SK-N-SH (cell line): ENCODE data around the gene ZNF407. TPM values are rescaled to one million over a fixed set of nuclear protein-coding genes. Genes with fewer than 3 reads are reported as not detected.

ENCODE experiments used
- CTCF ChIA-PET: fragments of 300-600, 350-600 bp; formaldehyde crosslinking; extraction: SDS; loops from one replicate; lab custom pipeline; 2021; lab: Yijun Ruan, JAX
- POLR2A ChIA-PET: fragments of 350-600 bp; sonication (Branson Sonifier 250); formaldehyde crosslinking; extraction: SDS; loops from one replicate; lab custom pipeline; 2020; ENCODE audit warnings: antibody characterized with exemption, inconsistent platforms; lab: Yijun Ruan, JAX
- DNase-seq: peaks from one replicate; pipeline ENCODE4 v3.0.0; 2012
- H2AFZ ChIP-seq: fragments of 200-600 bp; sonication (generic); 2 replicates; pipeline ENCODE4 v1.8.1; 2016; ENCODE audit warnings: antibody characterized with exemption, mild to moderate bottlenecking, low read depth
- H3F3A ChIP-seq: fragments of 200-600 bp; sonication (generic); replicated peaks from 2 replicates; pipeline ENCODE3; 2016; ENCODE audit warnings: antibody characterized with exemption, mild to moderate bottlenecking; ENCODE audit not compliant: insufficient read depth
- H3K27ac ChIP-seq, 2 experiments: fragments of 200-500 bp in 1 of 2; fragments of 200-600 bp in 1 of 2; sonication (Bioruptor generic) in 1 of 2; sonication (generic), shearing (Covaris generic) in 1 of 2; 2 replicates each; pipeline versions ENCODE4 v1.5.1 to v1.6.1; 2014 to 2016; ENCODE audit warnings: low read depth in 2 of 2, inconsistent platforms in 1 of 2, low read length in 1 of 2, mild to moderate bottlenecking in 1 of 2, mixed read lengths in 1 of 2
- H3K27me3 ChIP-seq: fragments of 200-600 bp; sonication (generic), shearing (Covaris generic); 2 replicates; pipeline ENCODE4 v1.6.1; 2016; ENCODE audit warnings: mixed run types; ENCODE audit not compliant: insufficient read depth
- H3K36me3 ChIP-seq, 2 experiments: fragments of 200-500 bp in 1 of 2; fragments of 200-600 bp in 1 of 2; sonication (Bioruptor generic) in 1 of 2; sonication (generic) in 1 of 2; replicated peaks in 1 of 2; 2 replicates each; pipeline versions ENCODE3 to v1.5.1; 2014 to 2016; ENCODE audit warnings: low read length in 1 of 2, mild to moderate bottlenecking in 1 of 2; ENCODE audit not compliant: insufficient read depth in 2 of 2, control insufficient read depth in 1 of 2
- H3K4me1 ChIP-seq, 2 experiments: fragments of 200-500 bp in 1 of 2; fragments of 200-600 bp in 1 of 2; sonication (Bioruptor generic) in 1 of 2; sonication (generic), shearing (Covaris generic) in 1 of 2; 2 replicates each; pipeline versions ENCODE4 v1.5.1 to v1.6.1; 2014 to 2016; ENCODE audit warnings: low read depth in 1 of 2, low read length in 1 of 2, mixed run types in 1 of 2; ENCODE audit not compliant: insufficient read depth in 2 of 2, control insufficient read depth in 1 of 2
- H3K4me2 ChIP-seq: fragments of 200-600 bp; sonication (generic), shearing (Covaris generic); 2 replicates; pipeline ENCODE4 v1.6.1; 2017; ENCODE audit warnings: mixed run types
- H3K4me3 ChIP-seq, 2 experiments: fragments of 200-500 bp in 1 of 2; fragments of 200-600 bp in 1 of 2; sonication (Bioruptor generic) in 1 of 2; sonication (generic), shearing (Covaris generic) in 1 of 2; 2 replicates each; pipeline versions ENCODE4 v1.5.1 to v1.8.1; 2014 to 2016; ENCODE audit warnings: low read depth in 2 of 2, inconsistent platforms in 1 of 2, low read length in 1 of 2, mild to moderate bottlenecking in 1 of 2, mixed read lengths in 1 of 2, moderate library complexity in 1 of 2
- H3K79me2 ChIP-seq: fragments of 200-600 bp; sonication (generic); 2 replicates; pipeline ENCODE4 v1.8.1; 2017; ENCODE audit warnings: mild to moderate bottlenecking; ENCODE audit not compliant: insufficient read depth
- H3K9ac ChIP-seq: fragments of 200-600 bp; sonication (generic); 2 replicates; pipeline ENCODE4 v1.6.1; 2017; ENCODE audit warnings: mixed run types
- H3K9me2 ChIP-seq: fragments of 200-600 bp; sonication (generic); 2 replicates; pipeline ENCODE4 v1.6.1; 2017; ENCODE audit warnings: mixed run types
- H3K9me3 ChIP-seq: fragments of 200-600 bp; sonication (generic); 2 replicates; pipeline ENCODE4 v1.6.1; 2017; ENCODE audit warnings: mixed run types, mild to moderate bottlenecking, moderate library complexity
- H4K20me1 ChIP-seq: fragments of 200-600 bp; sonication (generic); 2 replicates; pipeline ENCODE4 v1.6.1; 2017; ENCODE audit warnings: mild to moderate bottlenecking, mixed run types; ENCODE audit not compliant: insufficient read depth
- ELF1 ChIP-seq: IDR thresholded peaks from 2 replicates; pipeline ENCODE4 v1.4.0; 2012
- FOSL2 ChIP-seq: IDR thresholded peaks from 2 replicates; pipeline ENCODE4 v1.4.0; 2012; ENCODE audit warnings: low read depth, mild to moderate bottlenecking, moderate library complexity, borderline replicate concordance
- GABPA ChIP-seq: IDR thresholded peaks from 2 replicates; pipeline ENCODE4 v1.4.0; 2012; ENCODE audit warnings: low read depth, mild to moderate bottlenecking
- JUND ChIP-seq: IDR thresholded peaks from 2 replicates; pipeline ENCODE4 v1.4.0; 2012
- TAF1 ChIP-seq: IDR thresholded peaks from 2 replicates; pipeline ENCODE4 v1.6.1; 2012; ENCODE audit warnings: low read depth, mild to moderate bottlenecking, low read length, moderate library complexity, borderline replicate concordance
- WGBS: methylation state at CpG from one replicate; pipeline ENCODE4 v1.1.6; 2017; ENCODE audit warnings: low lambda C conversion rate; 5-methylcytosine and 5-hydroxymethylcytosine counted together
- polyA plus RNA-seq, 3 experiments: library from polyadenylated mRNA; depleted of rRNA; stranded (reverse); fragments of >200 nt; gene quantifications; 2 replicates each; pipeline ENCODE4 v1.2.3, GENCODE V29; 2012
- TF ChIP-seq, protein P1 (sequence below): IDR thresholded peaks from 2 replicates; pipeline ENCODE4 v1.4.0; 2012; ENCODE audit warnings: low read depth, borderline replicate concordance
- TF ChIP-seq, protein P2 (sequence below): IDR thresholded peaks from 2 replicates; pipeline ENCODE4 v1.4.0; 2012; ENCODE audit warnings: low read depth

ZNF407 gene, protein sequence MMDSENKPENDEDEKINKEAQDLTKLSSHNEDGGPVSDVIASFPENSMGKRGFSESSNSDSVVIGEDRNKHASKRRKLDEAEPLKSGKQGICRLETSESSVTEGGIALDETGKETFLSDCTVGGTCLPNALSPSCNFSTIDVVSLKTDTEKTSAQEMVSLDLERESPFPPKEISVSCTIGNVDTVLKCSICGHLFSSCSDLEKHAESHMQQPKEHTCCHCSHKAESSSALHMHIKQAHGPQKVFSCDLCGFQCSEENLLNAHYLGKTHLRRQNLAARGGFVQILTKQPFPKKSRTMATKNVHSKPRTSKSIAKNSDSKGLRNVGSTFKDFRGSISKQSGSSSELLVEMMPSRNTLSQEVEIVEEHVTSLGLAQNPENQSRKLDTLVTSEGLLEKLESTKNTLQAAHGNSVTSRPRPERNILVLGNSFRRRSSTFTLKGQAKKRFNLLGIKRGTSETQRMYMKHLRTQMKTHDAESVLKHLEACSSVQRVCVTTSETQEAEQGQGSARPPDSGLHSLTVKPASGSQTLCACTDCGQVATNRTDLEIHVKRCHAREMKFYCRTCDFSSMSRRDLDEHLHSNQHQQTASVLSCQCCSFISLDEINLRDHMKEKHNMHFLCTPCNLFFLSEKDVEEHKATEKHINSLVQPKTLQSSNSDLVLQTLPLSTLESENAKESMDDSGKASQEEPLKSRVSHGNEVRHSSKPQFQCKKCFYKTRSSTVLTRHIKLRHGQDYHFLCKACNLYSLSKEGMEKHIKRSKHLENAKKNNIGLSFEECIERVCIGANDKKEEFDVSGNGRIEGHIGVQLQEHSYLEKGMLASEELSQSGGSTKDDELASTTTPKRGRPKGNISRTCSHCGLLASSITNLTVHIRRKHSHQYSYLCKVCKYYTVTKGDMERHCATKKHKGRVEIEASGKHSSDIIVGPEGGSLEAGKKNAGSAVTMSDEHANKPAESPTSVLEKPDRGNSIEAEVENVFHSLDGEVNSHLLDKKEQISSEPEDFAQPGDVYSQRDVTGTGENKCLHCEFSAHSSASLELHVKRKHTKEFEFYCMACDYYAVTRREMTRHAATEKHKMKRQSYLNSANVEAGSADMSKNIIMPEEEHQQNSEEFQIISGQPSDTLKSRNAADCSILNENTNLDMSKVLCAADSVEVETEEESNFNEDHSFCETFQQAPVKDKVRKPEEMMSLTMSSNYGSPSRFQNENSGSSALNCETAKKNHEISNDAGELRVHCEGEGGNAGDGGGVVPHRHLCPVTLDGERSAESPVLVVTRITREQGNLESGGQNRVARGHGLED (N-terminal part only)
- 2.6 and 2.7 TPM in 2 replicates for polyA plus RNA-seq (2012; rRNA removed)
- polyA plus RNA-seq (2012; cell fraction: cytosol; rRNA removed): 1.9 and 2.1 TPM in 2 replicates
- 4.3 and 5.7 TPM in 2 replicates for polyA plus RNA-seq (2012; cell fraction: nucleus; rRNA removed)

DNA sequence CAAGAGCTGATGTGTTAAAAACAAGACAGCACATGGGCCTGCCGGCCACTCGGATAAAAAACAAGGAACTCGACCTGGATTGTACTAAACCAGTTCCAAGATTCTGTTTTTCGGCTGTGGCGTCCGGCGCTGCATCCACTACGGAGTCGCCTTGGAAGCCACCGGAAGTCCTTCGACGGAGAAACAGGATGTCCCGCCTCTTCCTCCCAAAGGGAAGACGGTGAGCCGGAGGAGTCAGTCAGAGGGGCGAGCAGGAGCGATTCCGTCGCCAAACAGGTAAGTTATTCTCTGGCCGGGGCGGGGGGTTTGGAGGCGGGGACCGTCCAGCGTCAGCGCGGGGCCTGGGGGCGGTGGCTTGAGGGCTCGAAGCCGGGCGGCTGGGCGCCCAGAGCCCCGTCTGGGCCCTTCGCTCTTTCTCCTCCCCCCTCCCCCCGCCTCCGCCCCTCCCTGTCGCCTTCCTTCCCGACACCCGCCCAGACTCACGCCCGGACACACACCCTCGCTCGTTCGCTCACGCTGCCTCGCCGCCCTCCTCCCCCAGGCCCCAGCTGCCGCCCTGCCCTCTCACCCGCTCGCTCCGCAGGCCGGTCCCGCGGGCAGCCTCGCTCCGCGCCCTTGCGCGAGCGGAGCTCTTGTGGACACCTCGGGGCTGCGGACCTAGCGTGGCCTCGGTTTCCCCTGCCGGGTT is at the start of gene ZNF407:
Gene ZNF407, plus strand, starts transcription at position 209 of the 688 bp plus-strand sequence. CDS start 33,150 bp downstream, outside the sequence.
- ChIA-PET POLR2A (interaction anchor here (1.0 kb wide), 1 partner anchor 527 kb away, joined by 3 read pairs; no protein-coding TSS in a partner anchor), CTCF (interaction anchor here (0.6 to 1.2 kb wide), 4 partner anchors 21 to 606 kb away, joined by 3 to 4 read pairs (median 3); no protein-coding TSS in a partner anchor)
- H3K27me3 ChIP-seq: no peaks in the 10 kb centered on the region
- H4K20me1 ChIP-seq: no peaks in the 10 kb centered on the region
- peaks cover 71% of the 10 kb centered on the region for H3K79me2 ChIP-seq
- H3K4me3 ChIP-seq: peak within 1 kb of the TSS; percentile 83 to 89
- no peaks in the 10 kb centered on the region for H3K9me3 ChIP-seq
- TF ChIP-seq, protein P1, sequence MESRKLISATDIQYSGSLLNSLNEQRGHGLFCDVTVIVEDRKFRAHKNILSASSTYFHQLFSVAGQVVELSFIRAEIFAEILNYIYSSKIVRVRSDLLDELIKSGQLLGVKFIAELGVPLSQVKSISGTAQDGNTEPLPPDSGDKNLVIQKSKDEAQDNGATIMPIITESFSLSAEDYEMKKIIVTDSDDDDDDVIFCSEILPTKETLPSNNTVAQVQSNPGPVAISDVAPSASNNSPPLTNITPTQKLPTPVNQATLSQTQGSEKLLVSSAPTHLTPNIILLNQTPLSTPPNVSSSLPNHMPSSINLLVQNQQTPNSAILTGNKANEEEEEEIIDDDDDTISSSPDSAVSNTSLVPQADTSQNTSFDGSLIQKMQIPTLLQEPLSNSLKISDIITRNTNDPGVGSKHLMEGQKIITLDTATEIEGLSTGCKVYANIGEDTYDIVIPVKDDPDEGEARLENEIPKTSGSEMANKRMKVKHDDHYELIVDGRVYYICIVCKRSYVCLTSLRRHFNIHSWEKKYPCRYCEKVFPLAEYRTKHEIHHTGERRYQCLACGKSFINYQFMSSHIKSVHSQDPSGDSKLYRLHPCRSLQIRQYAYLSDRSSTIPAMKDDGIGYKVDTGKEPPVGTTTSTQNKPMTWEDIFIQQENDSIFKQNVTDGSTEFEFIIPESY: peak; percentile 79; the same call in 1 of the 2 replicates
- peak; percentile 80 for TF ChIP-seq ELF1
- peak; percentile 67 for TF ChIP-seq TAF1
- TF ChIP-seq FOSL2: no peak
- TF ChIP-seq GABPA: peak; percentile 94
- TF ChIP-seq, protein P2, sequence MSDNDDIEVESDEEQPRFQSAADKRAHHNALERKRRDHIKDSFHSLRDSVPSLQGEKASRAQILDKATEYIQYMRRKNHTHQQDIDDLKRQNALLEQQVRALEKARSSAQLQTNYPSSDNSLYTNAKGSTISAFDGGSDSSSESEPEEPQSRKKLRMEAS: peak; percentile 61
- no peak for TF ChIP-seq JUND
- peak; percentile 93 for DNase-seq
- peaks cover 8 to 14% of the 10 kb centered on the region in 2 experiments; a peak in 3 of 4 replicates for H3K4me1 ChIP-seq
- H3K36me3 ChIP-seq: peaks cover 21 to 30% of the 10 kb centered on the region in 2 experiments
- peaks cover 5% of the 10 kb centered on the region for H3F3A ChIP-seq
- peak within 1 kb of the TSS; percentile 100 for H3K4me2 ChIP-seq
- no peaks in the 10 kb centered on the region for H3K9me2 ChIP-seq
- WGBS: 2% methylated on average over 25 of the region's 64 CpGs
- H2AFZ ChIP-seq: peak within 1 kb of the TSS; percentile 84
- H3K9ac ChIP-seq: peak within 1 kb of the TSS; percentile 93
- H3K27ac ChIP-seq: peak within 1 kb of the TSS; percentile 94 to 97
